Cerebellar nuclear complex (tissue), 1 donor: ENCODE results near the gene ARL2.
A peak's percentile ranks its signal among the peaks of the same experiment; 100 is the strongest.
"Not testable (repeated sequence)": the region's sequence is repeated elsewhere in the genome, so short reads cannot be mapped to it uniquely, and the experiment has no call there.

Experiments used
- DNase-seq, 2 experiments: peaks; one replicate each; lab custom pipeline; 2025; lab: John Stamatoyannopoulos, UW

The ARL2 gene

GRCh38 chr11:65008016-65008415 lies 5.9 kb upstream of the ARL2 start:
- DNase-seq, result no peak

GRCh38 chr11:65008873-65009272 lies 5.1 kb upstream of the ARL2 start:
- no peak for DNase-seq

GRCh38 chr11:65013130-65013887 lies 651 bp upstream of the ARL2 start:
- peak in 1 of 2 experiments; percentile 30 for DNase-seq

- no peak for DNase-seq
Observed at GRCh38 chr11:65014726-65015227, 817 bp downstream of the ARL2 start.

DNA sequence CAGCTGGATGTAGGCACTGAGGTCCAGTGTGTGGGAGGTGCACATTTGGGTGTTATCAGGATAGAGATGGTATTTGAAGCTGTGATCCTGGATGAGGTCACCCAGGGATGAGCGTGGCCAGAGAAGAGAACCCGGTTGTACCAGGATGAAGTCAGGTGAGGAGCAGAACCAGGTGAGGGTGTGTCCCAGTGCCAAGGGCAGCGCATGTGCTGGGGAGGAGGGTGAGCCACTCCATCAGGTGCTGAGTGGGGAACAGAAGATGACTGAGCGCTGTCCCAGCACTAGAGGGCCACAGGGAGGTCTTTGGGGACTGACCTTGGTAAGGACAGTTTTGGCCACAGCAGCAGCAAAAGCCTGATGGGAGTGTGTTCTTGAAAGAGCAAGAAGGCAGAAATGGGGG lies 2.7 kb downstream of the ARL2 start:
- DNase-seq, result no peak

DNA sequence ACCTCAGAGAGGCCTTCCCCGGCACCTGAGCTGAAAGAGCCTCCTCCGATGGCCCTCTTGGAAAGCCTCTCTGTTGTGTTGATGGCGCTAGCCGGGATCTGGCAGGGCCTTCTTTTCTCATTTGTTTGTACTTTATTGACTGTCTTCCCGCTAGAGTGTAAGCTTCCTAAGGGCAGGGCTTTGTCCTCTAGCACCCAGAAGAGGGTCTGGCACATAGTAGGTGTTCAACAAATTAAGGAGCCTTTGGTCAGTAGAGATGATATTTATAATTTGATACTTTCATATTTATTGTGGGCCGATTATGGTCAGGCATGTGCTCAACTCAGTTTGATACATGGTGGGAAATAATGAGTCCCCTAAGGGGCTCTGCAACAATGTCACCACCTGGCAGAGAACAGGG lies 4.0 kb downstream of the ARL2 start:
- DNase-seq, result no peak

- DNase-seq, result no peak
Observed at GRCh38 chr11:65019824-65020223, 5.9 kb downstream of the ARL2 start.

GRCh38 chr11:65021003-65021402 lies 7.0 kb downstream of the ARL2 start:
- no peak for DNase-seq

GRCh38 chr11:65021509-65021908 lies 7.5 kb downstream of the ARL2 start:
- DNase-seq, result no peak

DNA sequence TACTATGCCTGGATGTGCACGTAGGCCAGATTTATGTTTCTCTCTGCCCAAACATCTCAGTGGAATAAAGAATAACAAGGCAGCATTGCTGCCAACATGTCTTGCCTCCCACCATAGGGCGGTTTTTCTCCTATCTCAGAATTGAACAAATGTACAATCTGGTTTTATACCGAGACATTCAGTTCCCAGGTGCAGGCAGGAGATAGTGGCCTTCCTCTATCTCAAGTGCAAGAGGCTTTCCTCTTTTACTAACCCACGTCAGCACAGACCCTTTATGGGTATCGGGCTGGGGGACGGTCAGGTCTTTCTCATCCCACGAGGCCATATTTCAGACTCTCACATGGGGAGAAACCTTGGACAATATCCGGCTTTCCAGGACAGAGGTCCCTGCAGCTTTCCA lies 9.5 kb downstream of the ARL2 start:
- DNase-seq, result not testable (repeated sequence)

DNA sequence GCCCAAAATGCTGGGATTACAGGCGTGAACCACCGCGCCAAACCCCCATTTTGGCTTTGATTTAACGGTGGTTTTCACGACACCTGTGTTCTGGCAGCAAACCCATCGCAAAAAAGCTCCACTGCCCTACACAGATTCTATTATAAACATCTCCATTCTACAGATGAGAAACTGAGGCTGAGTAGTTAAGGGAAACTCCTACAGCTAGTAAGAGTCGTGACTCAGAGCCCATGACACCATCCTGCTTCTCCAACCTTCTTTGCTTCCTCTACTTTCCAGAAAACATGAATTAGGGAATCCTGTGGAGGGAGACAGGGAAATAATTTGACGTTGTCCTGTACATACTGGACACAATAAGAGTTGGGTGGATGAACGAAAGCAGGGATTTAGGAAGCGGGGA lies 12.8 kb downstream of the ARL2 start:
- no peak for DNase-seq

GRCh38 chr11:65027213-65028067 lies 13.5 kb downstream of the ARL2 start, which contains the start of gene SNX15:
SNX15 (plus strand) TSS chr11:65027439; CDS start chr11:65027538, 99 bp downstream.
- peak; percentile 88 to 91 for DNase-seq

GRCh38 chr11:65032216-65032615 lies 18.3 kb downstream of the ARL2 start:
- DNase-seq, result no peak

GRCh38 chr11:65034423-65034822 lies 20.5 kb downstream of the ARL2 start:
- no peak for DNase-seq

DNA sequence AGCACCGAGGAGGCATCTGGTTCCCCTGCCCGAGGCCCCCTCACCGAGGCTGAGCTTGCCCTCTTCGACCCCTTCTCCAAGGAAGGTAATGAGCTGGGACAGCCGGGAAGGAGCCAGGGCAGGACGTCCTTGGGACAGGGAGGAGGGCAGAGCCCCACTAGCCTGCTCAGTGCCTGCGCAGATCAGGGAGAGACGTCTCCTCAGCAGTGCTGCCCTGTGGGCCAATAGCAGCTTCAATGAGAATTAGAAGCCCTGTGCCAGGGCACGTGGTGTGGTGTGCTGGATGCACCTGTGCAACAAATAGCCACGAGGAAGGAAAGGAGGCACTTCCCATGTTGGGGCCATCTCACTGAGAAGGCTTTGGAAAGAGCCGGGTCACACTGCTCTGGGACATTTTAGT lies 21.6 kb downstream of the ARL2 start:
- no peak for DNase-seq

GRCh38 chr11:65036931-65037330 lies 23.0 kb downstream of the ARL2 start:
- DNase-seq, result no peak

DNA sequence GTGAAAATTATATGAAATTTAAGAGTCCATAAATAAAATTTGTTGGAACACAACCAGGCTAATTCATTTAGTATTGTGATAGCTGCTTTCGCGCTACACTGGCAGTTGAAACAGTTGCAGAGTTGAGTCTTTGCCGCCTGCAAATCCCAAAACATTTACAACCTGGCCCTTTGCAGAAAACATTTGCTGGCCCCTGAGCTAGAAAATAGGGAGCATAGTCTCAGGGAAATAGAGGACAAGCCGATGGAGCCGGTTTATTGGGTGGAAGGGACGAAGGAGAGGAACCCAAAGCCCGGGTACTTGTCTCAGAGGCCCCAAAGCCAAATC lies 26.5 kb downstream of the ARL2 start:
- no peak for DNase-seq

DNA sequence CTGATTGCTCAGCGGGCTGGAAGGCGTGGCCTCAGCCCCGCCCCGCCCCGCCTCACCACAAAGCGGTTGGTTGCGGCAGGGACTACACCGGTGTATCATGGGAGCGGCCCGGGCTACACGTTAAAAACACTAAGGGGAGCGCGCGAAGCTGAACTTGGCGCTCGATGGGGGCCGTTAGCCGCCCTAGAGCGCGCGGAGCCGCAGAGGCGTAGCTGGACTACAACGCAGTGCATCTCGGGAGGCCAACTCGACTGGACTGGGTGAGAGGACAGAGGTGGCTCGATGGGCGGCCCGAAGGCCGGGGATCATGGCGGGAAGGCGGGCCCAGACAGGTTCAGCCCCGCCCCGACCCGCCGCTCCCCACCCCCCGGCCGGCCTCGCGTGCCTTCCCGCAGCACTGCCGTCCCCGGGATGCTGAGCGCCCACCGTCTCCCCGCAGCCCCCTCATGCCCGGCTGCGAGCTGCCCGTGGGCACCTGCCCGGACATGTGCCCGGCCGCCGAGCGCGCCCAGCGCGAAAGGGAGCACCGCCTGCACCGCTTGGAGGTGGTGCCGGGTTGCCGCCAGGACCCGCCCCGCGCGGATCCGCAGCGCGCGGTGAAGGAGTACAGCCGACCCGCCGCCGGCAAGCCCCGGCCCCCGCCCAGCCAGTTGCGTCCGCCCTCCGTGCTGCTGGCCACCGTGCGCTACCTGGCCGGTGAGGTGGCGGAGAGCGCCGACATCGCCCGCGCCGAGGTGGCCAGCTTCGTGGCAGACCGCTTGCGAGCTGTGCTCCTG lies 27.1 kb downstream of the ARL2 start, which contains the start of gene SAC3D1:
Gene SAC3D1 (plus strand): TSS at position 364 of the 776 bp plus-strand sequence. CDS start 83 bp downstream, at position 447.
- DNase-seq, result peak; percentile 40 to 71

DNA sequence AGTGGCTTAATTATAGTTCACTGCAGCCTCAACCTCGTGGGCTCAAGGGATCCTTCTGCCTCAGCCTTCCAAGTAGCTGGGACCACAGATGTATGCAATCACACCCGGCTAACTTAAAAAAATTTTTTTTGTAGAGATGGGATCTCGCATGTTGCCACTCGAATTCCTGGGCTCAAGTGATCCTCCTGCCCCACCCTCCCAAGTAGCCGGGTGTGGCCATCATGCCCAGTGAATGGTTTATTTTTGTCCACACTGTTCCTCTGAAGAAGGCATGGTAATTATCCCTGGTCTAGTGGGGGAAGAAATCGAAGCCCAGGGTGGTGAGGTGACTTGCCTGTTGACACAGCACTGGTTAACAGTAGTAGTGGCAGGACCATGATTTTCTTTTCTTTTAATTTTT lies 28.9 kb downstream of the ARL2 start:
- DNase-seq, result no peak

- DNase-seq, result no peak
Observed at GRCh38 chr11:65043881-65044501, 30.0 kb downstream of the ARL2 start.

GRCh38 chr11:65045061-65045460 lies 31.1 kb downstream of the ARL2 start:
- no peak for DNase-seq

DNA sequence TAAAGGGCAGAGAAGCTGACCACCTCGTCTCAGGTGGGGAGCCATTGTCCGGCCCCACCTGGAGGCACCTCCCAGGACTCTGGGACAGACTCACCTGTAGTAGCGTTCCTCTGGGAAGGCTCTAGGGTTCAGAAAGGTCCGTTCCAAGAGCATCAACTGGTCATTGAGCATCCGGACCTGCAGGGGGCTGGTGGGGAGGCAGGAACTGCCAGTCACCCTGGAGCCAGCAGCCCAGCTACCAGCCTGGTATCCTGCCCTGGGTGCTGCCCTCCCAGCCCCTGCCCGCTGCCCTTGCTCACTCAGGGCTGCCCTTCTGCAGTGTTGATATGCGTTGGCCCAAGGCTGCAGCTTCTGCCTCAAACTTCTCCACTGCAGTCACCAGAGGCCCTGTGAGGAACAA lies 31.8 kb downstream of the ARL2 start:
- no peak for DNase-seq
